ENCODE data around the gene MEI1.

DNA sequence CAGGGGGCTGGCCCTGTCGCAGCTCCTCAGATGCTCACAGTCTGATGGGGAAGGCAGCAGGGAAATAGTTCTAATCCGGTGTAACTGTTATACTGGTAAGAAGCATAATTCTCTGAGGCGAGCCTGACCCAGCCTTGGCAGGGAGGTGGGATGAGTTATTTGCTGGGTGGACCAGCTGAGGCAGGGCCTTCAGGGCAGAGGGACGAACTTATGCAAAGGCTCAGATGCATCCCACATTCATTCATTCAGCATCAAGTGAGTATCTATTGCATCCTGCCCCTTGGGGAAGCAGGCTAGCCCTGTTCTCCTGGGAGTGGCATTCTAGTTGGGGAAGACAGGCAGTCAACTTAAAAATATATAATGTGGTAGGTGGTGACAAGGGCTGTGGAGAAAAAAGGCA, 120.0 kb downstream of the MEI1 start:
- TF ChIP-seq EZH2 (IDR thresholded peaks at IDR 0.05; ENCODE audit: insufficient read depth, low read length) = no peak
- TF ChIP-seq, protein P1, sequence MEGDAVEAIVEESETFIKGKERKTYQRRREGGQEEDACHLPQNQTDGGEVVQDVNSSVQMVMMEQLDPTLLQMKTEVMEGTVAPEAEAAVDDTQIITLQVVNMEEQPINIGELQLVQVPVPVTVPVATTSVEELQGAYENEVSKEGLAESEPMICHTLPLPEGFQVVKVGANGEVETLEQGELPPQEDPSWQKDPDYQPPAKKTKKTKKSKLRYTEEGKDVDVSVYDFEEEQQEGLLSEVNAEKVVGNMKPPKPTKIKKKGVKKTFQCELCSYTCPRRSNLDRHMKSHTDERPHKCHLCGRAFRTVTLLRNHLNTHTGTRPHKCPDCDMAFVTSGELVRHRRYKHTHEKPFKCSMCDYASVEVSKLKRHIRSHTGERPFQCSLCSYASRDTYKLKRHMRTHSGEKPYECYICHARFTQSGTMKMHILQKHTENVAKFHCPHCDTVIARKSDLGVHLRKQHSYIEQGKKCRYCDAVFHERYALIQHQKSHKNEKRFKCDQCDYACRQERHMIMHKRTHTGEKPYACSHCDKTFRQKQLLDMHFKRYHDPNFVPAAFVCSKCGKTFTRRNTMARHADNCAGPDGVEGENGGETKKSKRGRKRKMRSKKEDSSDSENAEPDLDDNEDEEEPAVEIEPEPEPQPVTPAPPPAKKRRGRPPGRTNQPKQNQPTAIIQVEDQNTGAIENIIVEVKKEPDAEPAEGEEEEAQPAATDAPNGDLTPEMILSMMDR (IDR thresholded peaks at IDR 0.05; ENCODE audit: insufficient read depth, low read depth, low read length) = no peak
